Upper lobe of right lung (tissue), 1 donor: ENCODE data around the gene RTP3. TPM values are rescaled to one million over a fixed set of nuclear protein-coding genes. Genes with fewer than 3 reads are reported as not detected.
"Not testable (repeated sequence)": the region's sequence is repeated elsewhere in the genome, so short reads cannot be mapped to it uniquely, and the experiment has no call there.

Experiments
- ATAC-seq: fragments of 200-7000 bp; cut with Tn5 transposase; one replicate; pipeline ENCODE4 v1.9.1; 2020; ENCODE audit warnings: mild to moderate bottlenecking, moderate library complexity
- DNase-seq: peaks from one replicate; pipeline ENCODE4 v3.0.0-alpha.2; 2020
- H3K27ac ChIP-seq: fragments of 200-600 bp; one replicate; pipeline ENCODE4 v1.8.0; 2022
- H3K27me3 ChIP-seq: fragments of 200-600 bp; one replicate; pipeline ENCODE4 v1.8.0; 2022; ENCODE audit warnings: mild to moderate bottlenecking
- H3K36me3 ChIP-seq: fragments of 200-600 bp; one replicate; pipeline ENCODE4 v1.8.0; 2022
- H3K4me1 ChIP-seq: fragments of 200-600 bp; one replicate; pipeline ENCODE4 v1.8.0; 2022
- H3K4me3 ChIP-seq: fragments of 200-600 bp; one replicate; pipeline ENCODE4 v1.8.0; 2022; ENCODE audit warnings: mild to moderate bottlenecking
- H3K9me3 ChIP-seq: fragments of 200-600 bp; one replicate; pipeline ENCODE4 v1.8.0; 2022
- intact Hi-C: fragments of 100-400 bp; cut with DNase I; formaldehyde crosslinking; loops from one replicate; pipeline ENCODE4 v1.11.0; 2022
- total RNA-seq: library from RNA; stranded (reverse); fragmentation: NEBNext Ultra II Directional; extraction: Animal tissue kit (Norgen Biotek cat#: 25700); gene quantifications from one replicate; pipeline ENCODE4 v1.2.1, GENCODE V29; 2021
- TF ChIP-seq, protein P1 (sequence below): fragments of 200-600 bp; IDR thresholded peaks from one replicate; pipeline ENCODE4 v1.8.0; 2022; ENCODE audit warnings: antibody characterized with exemption
- donor health status: DM: no; HTN: yes; CAD: no; lungs with severe emphysema.

Gene RTP3
- total RNA-seq, 1 donor from 2014 or later = not detected

DNA sequence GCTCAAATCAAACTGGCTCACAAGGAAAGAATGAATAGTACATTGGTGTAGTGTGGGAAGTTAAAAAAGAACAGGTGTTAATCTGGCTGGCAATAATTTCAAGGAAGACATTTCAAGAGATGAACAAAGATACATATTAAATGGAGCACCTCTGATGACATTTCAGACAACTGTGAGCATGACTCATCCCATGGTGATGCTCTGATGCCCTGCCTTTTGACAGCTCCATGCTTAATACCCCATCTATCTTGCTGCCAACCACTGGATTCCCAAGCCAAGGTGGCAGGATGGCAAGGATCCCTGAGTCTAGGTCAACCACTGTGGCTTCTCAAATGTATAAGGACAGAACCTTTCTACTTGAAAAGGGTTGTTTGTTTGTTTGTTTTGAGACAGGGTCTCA lies 39.0 kb downstream of the RTP3 start:
- peaks cover 14% of the 10 kb centered on the region for H3K4me1 ChIP-seq
- H3K9me3 ChIP-seq = no peaks in the 10 kb centered on the region
- no peaks in the 10 kb centered on the region for H3K36me3 ChIP-seq
- H3K27me3 ChIP-seq = no peaks in the 10 kb centered on the region
- ATAC-seq = no peak
- intact Hi-C loops = no loop called here
- TF ChIP-seq, protein P1, sequence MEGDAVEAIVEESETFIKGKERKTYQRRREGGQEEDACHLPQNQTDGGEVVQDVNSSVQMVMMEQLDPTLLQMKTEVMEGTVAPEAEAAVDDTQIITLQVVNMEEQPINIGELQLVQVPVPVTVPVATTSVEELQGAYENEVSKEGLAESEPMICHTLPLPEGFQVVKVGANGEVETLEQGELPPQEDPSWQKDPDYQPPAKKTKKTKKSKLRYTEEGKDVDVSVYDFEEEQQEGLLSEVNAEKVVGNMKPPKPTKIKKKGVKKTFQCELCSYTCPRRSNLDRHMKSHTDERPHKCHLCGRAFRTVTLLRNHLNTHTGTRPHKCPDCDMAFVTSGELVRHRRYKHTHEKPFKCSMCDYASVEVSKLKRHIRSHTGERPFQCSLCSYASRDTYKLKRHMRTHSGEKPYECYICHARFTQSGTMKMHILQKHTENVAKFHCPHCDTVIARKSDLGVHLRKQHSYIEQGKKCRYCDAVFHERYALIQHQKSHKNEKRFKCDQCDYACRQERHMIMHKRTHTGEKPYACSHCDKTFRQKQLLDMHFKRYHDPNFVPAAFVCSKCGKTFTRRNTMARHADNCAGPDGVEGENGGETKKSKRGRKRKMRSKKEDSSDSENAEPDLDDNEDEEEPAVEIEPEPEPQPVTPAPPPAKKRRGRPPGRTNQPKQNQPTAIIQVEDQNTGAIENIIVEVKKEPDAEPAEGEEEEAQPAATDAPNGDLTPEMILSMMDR = no peak
- DNase-seq = no peak
- no peak overlapping the region for H3K4me3 ChIP-seq
- no peak overlapping the region for H3K27ac ChIP-seq

DNA sequence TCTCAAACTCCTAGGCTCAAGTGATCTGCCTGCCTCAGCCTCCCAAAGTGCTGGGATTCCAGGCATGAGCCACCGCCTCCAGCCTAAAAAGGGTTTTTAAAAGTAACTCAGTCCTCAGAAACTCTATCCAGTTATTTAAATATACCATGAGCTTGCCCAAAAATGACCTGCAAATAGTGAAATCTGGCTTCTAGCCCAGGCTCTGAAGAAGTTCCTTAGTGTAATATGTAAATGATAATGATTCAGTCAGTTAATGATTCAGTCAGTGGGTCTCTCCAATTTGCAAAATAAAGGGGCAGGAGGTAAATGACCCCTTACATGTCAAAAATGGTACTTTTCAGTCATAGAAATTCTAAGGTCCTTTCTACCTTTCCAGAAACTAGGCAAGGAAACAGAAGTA lies 39.5 kb downstream of the RTP3 start:
- peaks cover 14% of the 10 kb centered on the region for H3K4me1 ChIP-seq
- no peaks in the 10 kb centered on the region for H3K36me3 ChIP-seq
- no peaks in the 10 kb centered on the region for H3K27me3 ChIP-seq
- H3K9me3 ChIP-seq = no peaks in the 10 kb centered on the region
- no peak for ATAC-seq
- DNase-seq = no peak
- TF ChIP-seq, protein P1 = no peak
- H3K4me3 ChIP-seq = no peak overlapping the region
- no peak overlapping the region for H3K27ac ChIP-seq
- intact Hi-C loops = no loop called here

DNA sequence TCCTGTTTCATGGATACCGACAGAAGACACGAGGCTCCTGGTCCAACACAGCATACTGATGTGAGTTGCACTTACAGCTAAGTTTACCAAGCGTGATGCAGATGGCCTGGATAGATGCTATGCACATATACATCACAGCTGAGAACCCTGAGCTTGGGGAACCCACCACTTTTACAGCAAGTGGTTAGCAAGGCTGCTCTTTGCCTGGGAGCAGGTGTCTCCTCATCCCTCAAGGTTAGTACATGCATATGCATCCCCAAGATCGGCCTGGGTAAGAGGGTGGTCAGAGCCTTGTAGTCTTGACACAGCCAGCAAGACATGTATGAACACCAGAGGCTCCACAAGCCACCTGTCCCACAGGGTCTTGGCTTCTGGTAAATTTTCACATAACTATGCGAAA lies 40.0 kb downstream of the RTP3 start:
- ATAC-seq = no peak

DNA sequence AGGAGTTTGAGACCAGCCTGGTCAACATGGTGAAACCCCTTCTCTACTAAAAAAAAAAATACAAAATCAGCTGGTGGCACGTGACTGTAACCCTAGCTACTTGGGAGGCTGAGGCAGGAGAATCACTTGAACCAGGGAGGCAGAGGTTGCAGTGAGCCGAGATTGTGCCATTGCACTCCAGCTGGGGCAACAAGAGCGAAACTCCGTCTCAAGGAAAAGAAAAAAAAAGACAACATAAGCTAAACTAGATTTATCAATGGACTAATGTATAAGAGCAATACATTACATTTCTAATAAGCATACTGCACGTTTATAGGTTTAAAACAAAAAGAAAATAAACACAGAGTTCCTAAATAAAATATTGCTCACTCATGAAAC lies 40.6 kb downstream of the RTP3 start:
- H3K27me3 ChIP-seq, ATAC-seq, intact Hi-C loops, H3K27ac ChIP-seq, H3K9me3 ChIP-seq, DNase-seq, H3K36me3 ChIP-seq, H3K4me3 ChIP-seq: not testable (repeated sequence)
- peaks cover 14% of the 10 kb centered on the region for H3K4me1 ChIP-seq

More for the DNA sequence above, 40.0 kb downstream of the RTP3 start:
- no peak overlapping the region for H3K4me3 ChIP-seq
- no peak for DNase-seq
- intact Hi-C loops = no loop called here
- H3K27ac ChIP-seq = no peak overlapping the region
- H3K36me3 ChIP-seq = no peaks in the 10 kb centered on the region
- no peaks in the 10 kb centered on the region for H3K9me3 ChIP-seq
- H3K4me1 ChIP-seq = peaks cover 14% of the 10 kb centered on the region
- TF ChIP-seq, protein P1 = no peak
- no peaks in the 10 kb centered on the region for H3K27me3 ChIP-seq

DNA sequence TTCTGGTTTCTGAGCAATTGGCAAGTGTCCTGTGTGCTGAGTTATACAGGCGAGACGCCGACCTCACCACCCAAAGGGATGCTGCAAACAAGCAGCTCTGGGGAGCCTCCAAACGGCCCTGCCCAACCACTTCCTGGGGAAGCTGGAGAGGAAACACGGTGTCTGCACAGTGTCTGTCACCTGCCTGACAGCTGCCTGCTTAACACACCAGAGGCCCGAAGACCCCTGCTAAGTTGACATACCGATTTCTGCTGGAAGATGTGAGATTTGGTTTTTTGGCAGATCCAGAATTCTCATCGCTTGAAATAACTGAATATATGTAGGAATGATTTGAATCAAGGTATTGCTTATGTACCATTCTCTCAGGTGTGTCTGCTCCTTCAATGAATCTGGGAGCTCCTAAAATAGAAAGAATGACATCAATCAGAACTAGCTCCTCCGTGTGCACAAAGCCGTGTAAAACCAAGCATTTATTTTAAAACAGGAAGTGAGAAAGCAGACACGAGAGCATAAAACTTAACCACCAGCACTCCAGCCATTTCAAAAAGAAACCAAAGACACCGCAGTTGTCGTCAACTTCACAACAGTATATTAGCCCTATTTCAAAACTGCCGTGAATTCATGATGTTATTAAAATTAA lies 41.1 kb downstream of the RTP3 start:
- Histone ChIP-seq H3K27ac (peak overlapping the region; percentile 47), H3K27me3 (no peaks in the 10 kb centered on the region), H3K36me3 (no peaks in the 10 kb centered on the region), H3K4me3 (peak overlapping the region; percentile 11), H3K9me3 (no peaks in the 10 kb centered on the region), H3K4me1 (peaks cover 14% of the 10 kb centered on the region)
- TF ChIP-seq, protein P1 = no peak
- peak; percentile 73 for DNase-seq
- peak; percentile 87 for ATAC-seq
- intact Hi-C loops = no loop called here

DNA sequence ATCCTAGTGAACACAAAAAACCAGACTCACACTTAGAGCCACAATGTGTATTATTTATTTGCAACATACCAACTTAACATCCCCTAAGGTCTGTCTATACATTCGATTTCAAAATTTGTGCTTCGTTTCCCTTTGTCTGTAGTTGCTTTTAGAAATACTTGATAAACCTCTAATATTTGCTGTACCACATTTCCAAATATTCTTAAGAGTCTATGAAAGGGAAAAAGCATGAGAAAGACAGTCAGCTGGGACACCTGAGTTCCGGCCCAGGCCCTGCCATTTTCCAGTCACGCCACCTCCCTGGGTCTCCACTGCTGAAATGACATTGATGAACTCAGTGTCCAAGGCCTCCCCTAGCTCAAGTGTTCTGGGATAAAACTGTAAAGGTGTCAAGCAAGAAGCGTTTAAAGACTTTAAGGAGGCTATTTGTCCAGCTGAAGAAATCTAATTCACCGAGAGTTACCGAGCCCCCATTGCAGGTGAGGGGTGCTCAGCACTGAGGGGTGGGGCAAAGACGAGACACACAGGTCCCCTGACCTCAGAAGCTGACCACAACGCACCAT lies 41.7 kb downstream of the RTP3 start:
- intact Hi-C loops = no loop called here
- TF ChIP-seq, protein P1 = no peak

More for the DNA sequence above, 41.7 kb downstream of the RTP3 start:
- ATAC-seq = no peak
- Histone ChIP-seq H3K27ac (peak overlapping the region; percentile 47), H3K4me3 (peak overlapping the region; percentile 11), H3K27me3 (no peaks in the 10 kb centered on the region), H3K9me3 (no peaks in the 10 kb centered on the region), H3K36me3 (no peaks in the 10 kb centered on the region), H3K4me1 (peaks cover 14% of the 10 kb centered on the region)
- DNase-seq = no peak
